ENCODE results near the gene SIK3.

Gene SIK3

GRCh38 chr11:117009905-117010605 is 88.2 kb downstream of the SIK3 start:
- TF ChIP-seq CTCF (IDR thresholded peaks at IDR 0.05; ENCODE audit: borderline replicate concordance, extremely low read depth, low read length, poor library complexity, severe bottlenecking) (no peak), EZH2 (IDR thresholded peaks at IDR 0.05; ENCODE audit: borderline replicate concordance, low read depth, low read length, severe bottlenecking) (no peak)
- ATAC-seq (ENCODE audit: insufficient read depth, low read depth) (no peak), DNase-seq (no peak)
- peaks cover 12% of the 10 kb centered on the region; the same call in 1 of the 2 replicates for H3K79me2 ChIP-seq (ENCODE audit: insufficient read depth, low read length)
- H3K4me1 ChIP-seq (ENCODE audit: insufficient read depth, low read length): no peaks in the 10 kb centered on the region
- H3K27me3 ChIP-seq (ENCODE audit: insufficient read depth, low read length, poor library complexity): no peaks in the 10 kb centered on the region
- no peak overlapping the region for H2AFZ ChIP-seq (ENCODE audit: low read depth, low read length)
- H4K20me1 ChIP-seq (ENCODE audit: insufficient read depth, low read length): peaks cover 15% of the 10 kb centered on the region; the same call in 1 of the 2 replicates
- no peak overlapping the region for H3K27ac ChIP-seq (ENCODE audit: low read length)
- no peaks in the 10 kb centered on the region for H3K36me3 ChIP-seq (ENCODE audit: insufficient read depth, low read length)
- no peak overlapping the region for H3K4me2 ChIP-seq (ENCODE audit: insufficient read depth, low read length)
- H3K9me3 ChIP-seq (ENCODE audit: insufficient read depth, low read length, severe bottlenecking): no peaks in the 10 kb centered on the region
- H3K4me3 ChIP-seq (ENCODE audit: low read depth in 1 of 2, low read length in 2 of 2): no peak overlapping the region
- H3K9ac ChIP-seq (ENCODE audit: low read depth, low read length): no peak overlapping the region

GRCh38 chr11:117005758-117006157 is 92.5 kb downstream of the SIK3 start:
- TF ChIP-seq EZH2 (IDR thresholded peaks at IDR 0.05; ENCODE audit: borderline replicate concordance, low read depth, low read length, severe bottlenecking) (no peak), CTCF (IDR thresholded peaks at IDR 0.05; ENCODE audit: borderline replicate concordance, extremely low read depth, low read length, poor library complexity, severe bottlenecking) (no peak)
- no peaks in the 10 kb centered on the region for H3K27me3 ChIP-seq (ENCODE audit: insufficient read depth, low read length, poor library complexity)
- no peak overlapping the region for H3K4me3 ChIP-seq (ENCODE audit: low read depth in 1 of 2, low read length in 2 of 2)
- peaks cover 21% of the 10 kb centered on the region; the same call in 1 of the 2 replicates for H4K20me1 ChIP-seq (ENCODE audit: insufficient read depth, low read length)
- no peaks in the 10 kb centered on the region for H3K36me3 ChIP-seq (ENCODE audit: insufficient read depth, low read length)
- H3K9me3 ChIP-seq (ENCODE audit: insufficient read depth, low read length, severe bottlenecking): no peaks in the 10 kb centered on the region
- H3K27ac ChIP-seq (ENCODE audit: low read length): no peak overlapping the region
- DNase-seq (no peak), ATAC-seq (ENCODE audit: insufficient read depth, low read depth) (no peak)
- no peaks in the 10 kb centered on the region for H3K4me1 ChIP-seq (ENCODE audit: insufficient read depth, low read length)
- peaks cover 19% of the 10 kb centered on the region for H3K79me2 ChIP-seq (ENCODE audit: insufficient read depth, low read length)
- no peak overlapping the region for H3K4me2 ChIP-seq (ENCODE audit: insufficient read depth, low read length)
- no peak overlapping the region for H3K9ac ChIP-seq (ENCODE audit: low read depth, low read length)
- H2AFZ ChIP-seq (ENCODE audit: low read depth, low read length): no peak overlapping the region

GRCh38 chr11:117002639-117003299 is 95.5 kb downstream of the SIK3 start:
- DNase-seq: no peak
- H3K27me3 ChIP-seq (ENCODE audit: insufficient read depth, low read length, poor library complexity): no peaks in the 10 kb centered on the region
- peaks cover 18% of the 10 kb centered on the region; the same call in 1 of the 2 replicates for H4K20me1 ChIP-seq (ENCODE audit: insufficient read depth, low read length)
- no peak overlapping the region for H3K4me2 ChIP-seq (ENCODE audit: insufficient read depth, low read length)
- H2AFZ ChIP-seq (ENCODE audit: low read depth, low read length): no peak overlapping the region
- no peak overlapping the region for H3K9ac ChIP-seq (ENCODE audit: low read depth, low read length)
- peaks cover 22% of the 10 kb centered on the region for H3K79me2 ChIP-seq (ENCODE audit: insufficient read depth, low read length)
- H3K4me3 ChIP-seq (ENCODE audit: low read depth in 1 of 2, low read length in 2 of 2): no peak overlapping the region
- no peaks in the 10 kb centered on the region for H3K4me1 ChIP-seq (ENCODE audit: insufficient read depth, low read length)
- no peaks in the 10 kb centered on the region for H3K9me3 ChIP-seq (ENCODE audit: insufficient read depth, low read length, severe bottlenecking)
- H3K27ac ChIP-seq (ENCODE audit: low read length): no peak overlapping the region
- TF ChIP-seq EZH2 (IDR thresholded peaks at IDR 0.05; ENCODE audit: borderline replicate concordance, low read depth, low read length, severe bottlenecking) (no peak), CTCF (IDR thresholded peaks at IDR 0.05; ENCODE audit: borderline replicate concordance, extremely low read depth, low read length, poor library complexity, severe bottlenecking) (no peak)
- H3K36me3 ChIP-seq (ENCODE audit: insufficient read depth, low read length): no peaks in the 10 kb centered on the region
- no peak for ATAC-seq (ENCODE audit: insufficient read depth, low read depth)
